Measurements from ENCODE around the gene TBC1D22A. TPM values are rescaled to one million over a fixed set of nuclear protein-coding genes. Genes with fewer than 3 reads are reported as not detected.
A peak's percentile ranks its signal among the peaks of the same experiment; 100 is the strongest.

Gene TBC1D22A
- total RNA-seq, 1 donor from 2014 or later = 24.2 TPM

GRCh38 chr22:47038206-47038835 is 275.9 kb downstream of the TBC1D22A start:
- Histone ChIP-seq H2AFZ (ENCODE audit: low read depth, low read length) (peak overlapping the region; percentile 9), H4K20me1 (ENCODE audit: insufficient read depth, low read length) (peaks cover 24% of the 10 kb centered on the region), H3K9me3 (ENCODE audit: insufficient read depth, low read depth, low read length) (no peaks in the 10 kb centered on the region), H3K4me1 (ENCODE audit: insufficient read depth, low read length) (peaks cover 10% of the 10 kb centered on the region), H3K27ac (ENCODE audit: low read depth, low read length) (no peak overlapping the region), H3K36me3 (ENCODE audit: insufficient read depth, low read length) (no peaks in the 10 kb centered on the region), H3K4me2 (ENCODE audit: low read length) (peak overlapping the region; percentile 56), H3K79me2 (ENCODE audit: insufficient read depth, low read length) (no peaks in the 10 kb centered on the region), H3K27me3 (ENCODE audit: insufficient read depth, low read length) (no peaks in the 10 kb centered on the region), H3K9ac (ENCODE audit: low read length) (peak overlapping the region; percentile 23), H3K4me3 (ENCODE audit: insufficient read depth, low read depth, low read length) (no peak overlapping the region)
- Mint-ChIP-seq H3K27me3 (ENCODE audit: low read depth, unreplicated experiment) (no peaks in the 10 kb centered on the region), H3K36me3 (ENCODE audit: low read depth, unreplicated experiment) (peaks cover 14% of the 10 kb centered on the region), H3K4me1 (ENCODE audit: low read depth, unreplicated experiment) (peaks cover 9% of the 10 kb centered on the region), H3K9me3 (ENCODE audit: unreplicated experiment) (no peaks in the 10 kb centered on the region), H3K27ac (ENCODE audit: unreplicated experiment) (no peak overlapping the region), H3K4me3 (ENCODE audit: unreplicated experiment) (no peak overlapping the region)
- no peak for FAIRE-seq
- TF ChIP-seq EZH2 (IDR thresholded peaks at IDR 0.05; ENCODE audit: insufficient read depth, low read length) (no peak), CTCF (IDR thresholded peaks at IDR 0.05; ENCODE audit: insufficient read depth, low read depth, low read length) (no peak)
- DNase-seq (ENCODE audit: low read depth) = no peak

DNA sequence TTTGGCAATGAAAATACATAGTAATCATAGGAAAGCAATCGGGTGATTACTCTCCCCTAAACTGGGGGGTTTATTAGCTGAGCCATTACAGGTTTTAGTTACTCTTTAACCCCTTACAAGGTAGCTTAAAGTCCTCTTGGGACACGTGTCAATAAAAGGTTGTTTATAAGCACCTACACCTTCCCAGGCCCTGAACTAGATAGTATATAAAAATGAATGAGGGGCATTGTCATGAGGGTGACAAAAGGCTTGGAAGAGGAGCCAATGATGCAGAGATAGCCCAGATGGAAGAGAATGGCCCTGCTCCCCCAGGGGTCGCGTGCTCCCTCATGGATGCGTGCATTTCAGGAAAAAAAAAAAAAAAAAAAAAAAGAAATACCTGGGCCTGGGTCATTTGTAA is 276.9 kb downstream of the TBC1D22A start:
- Histone ChIP-seq H3K36me3 (ENCODE audit: insufficient read depth, low read length) (no peaks in the 10 kb centered on the region), H3K27ac (ENCODE audit: low read depth, low read length) (no peak overlapping the region), H3K79me2 (ENCODE audit: insufficient read depth, low read length) (no peaks in the 10 kb centered on the region), H3K4me1 (ENCODE audit: insufficient read depth, low read length) (peaks cover 10% of the 10 kb centered on the region), H3K4me2 (ENCODE audit: low read length) (no peak overlapping the region), H3K9ac (ENCODE audit: low read length) (no peak overlapping the region), H2AFZ (ENCODE audit: low read depth, low read length) (no peak overlapping the region), H3K9me3 (ENCODE audit: insufficient read depth, low read depth, low read length) (no peaks in the 10 kb centered on the region), H3K4me3 (ENCODE audit: insufficient read depth, low read depth, low read length) (no peak overlapping the region), H3K27me3 (ENCODE audit: insufficient read depth, low read length) (no peaks in the 10 kb centered on the region), H4K20me1 (ENCODE audit: insufficient read depth, low read length) (peaks cover 30% of the 10 kb centered on the region)
- H3K9me3 Mint-ChIP-seq (ENCODE audit: unreplicated experiment) = no peaks in the 10 kb centered on the region
- H3K27me3 Mint-ChIP-seq (ENCODE audit: low read depth, unreplicated experiment) = no peaks in the 10 kb centered on the region
- H3K27ac Mint-ChIP-seq (ENCODE audit: unreplicated experiment) = no peak overlapping the region
- FAIRE-seq (no peak), DNase-seq (ENCODE audit: low read depth) (no peak)
- no peak for TF ChIP-seq CTCF (IDR thresholded peaks at IDR 0.05; ENCODE audit: insufficient read depth, low read depth, low read length)
- no peak for TF ChIP-seq EZH2 (IDR thresholded peaks at IDR 0.05; ENCODE audit: insufficient read depth, low read length)
- H3K4me3 Mint-ChIP-seq (ENCODE audit: unreplicated experiment) = no peak overlapping the region
- H3K4me1 Mint-ChIP-seq (ENCODE audit: low read depth, unreplicated experiment) = peaks cover 10% of the 10 kb centered on the region
- peaks cover 14% of the 10 kb centered on the region for H3K36me3 Mint-ChIP-seq (ENCODE audit: low read depth, unreplicated experiment)

DNA sequence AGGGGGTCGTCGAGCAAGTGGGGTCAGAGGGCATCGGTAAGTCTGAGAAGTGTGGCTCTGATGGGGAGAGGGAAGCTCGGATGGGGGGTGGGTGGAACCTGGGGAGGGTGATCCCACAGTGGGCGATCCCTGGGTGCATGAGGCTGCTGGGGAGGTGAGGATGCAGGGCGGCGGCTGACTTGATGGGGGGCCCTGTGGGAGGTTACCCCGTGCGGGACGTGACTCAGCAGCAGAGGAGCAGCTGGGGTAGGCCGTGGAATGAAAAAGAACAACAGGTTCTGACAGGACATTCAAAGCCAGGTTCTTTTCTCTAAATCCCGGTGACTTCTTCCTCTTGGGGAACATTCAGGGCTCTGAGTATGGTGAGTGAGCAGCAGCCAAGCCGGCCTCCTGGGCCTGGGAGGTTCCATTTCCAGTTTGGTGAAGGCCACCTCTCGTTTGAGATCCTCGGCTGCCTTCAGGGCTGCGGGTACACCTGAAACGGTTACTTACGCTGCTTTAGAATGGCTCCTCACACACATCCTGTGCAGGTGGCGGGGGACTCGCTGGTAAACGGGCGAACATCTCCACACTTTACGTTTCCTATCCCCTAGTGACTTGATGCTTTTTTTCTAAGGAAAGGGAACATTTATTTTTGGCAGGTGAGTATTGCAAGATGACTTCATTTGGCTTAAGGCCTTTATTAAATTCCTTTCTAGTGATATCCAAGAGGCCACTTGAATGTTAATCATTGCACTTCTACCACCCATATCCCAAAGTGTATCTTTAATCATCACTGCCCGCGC is 278.2 kb downstream of the TBC1D22A start:
- no peak overlapping the region for H3K9ac ChIP-seq (ENCODE audit: low read length)
- no peak overlapping the region for H3K4me3 ChIP-seq (ENCODE audit: insufficient read depth, low read depth, low read length)
- H3K4me3 Mint-ChIP-seq (ENCODE audit: unreplicated experiment) = no peak overlapping the region
- no peak overlapping the region for H3K27ac ChIP-seq (ENCODE audit: low read depth, low read length)
- no peaks in the 10 kb centered on the region for H3K79me2 ChIP-seq (ENCODE audit: insufficient read depth, low read length)
- DNase-seq (ENCODE audit: low read depth) (no peak), FAIRE-seq (no peak)
- no peak overlapping the region for H3K27ac Mint-ChIP-seq (ENCODE audit: unreplicated experiment)
- H3K27me3 Mint-ChIP-seq (ENCODE audit: low read depth, unreplicated experiment) = no peaks in the 10 kb centered on the region
- peaks cover 10% of the 10 kb centered on the region for H3K4me1 ChIP-seq (ENCODE audit: insufficient read depth, low read length)
- no peak overlapping the region for H2AFZ ChIP-seq (ENCODE audit: low read depth, low read length)
- H3K9me3 ChIP-seq (ENCODE audit: insufficient read depth, low read depth, low read length) = no peaks in the 10 kb centered on the region
- no peaks in the 10 kb centered on the region for H3K36me3 ChIP-seq (ENCODE audit: insufficient read depth, low read length)
- no peak overlapping the region for H3K4me2 ChIP-seq (ENCODE audit: low read length)
- peaks cover 18% of the 10 kb centered on the region for H3K36me3 Mint-ChIP-seq (ENCODE audit: low read depth, unreplicated experiment)
- TF ChIP-seq CTCF (IDR thresholded peaks at IDR 0.05; ENCODE audit: insufficient read depth, low read depth, low read length) (no peak), EZH2 (IDR thresholded peaks at IDR 0.05; ENCODE audit: insufficient read depth, low read length) (no peak)
- H4K20me1 ChIP-seq (ENCODE audit: insufficient read depth, low read length) = peaks cover 34% of the 10 kb centered on the region
- no peaks in the 10 kb centered on the region for H3K27me3 ChIP-seq (ENCODE audit: insufficient read depth, low read length)
- peaks cover 18% of the 10 kb centered on the region for H3K4me1 Mint-ChIP-seq (ENCODE audit: low read depth, unreplicated experiment)
- H3K9me3 Mint-ChIP-seq (ENCODE audit: unreplicated experiment) = no peaks in the 10 kb centered on the region

All from astrocyte (in vitro differentiated cells and primary cell).